SW480 (cell line): ENCODE measurements around the gene FGF22.
"Not testable (repeated sequence)": the region's sequence is repeated elsewhere in the genome, so short reads cannot be mapped to it uniquely, and the experiment has no call there.

Source experiments
- DNase-seq: peaks from one replicate; pipeline ENCODE4 v3.0.0-alpha.2; 2016; ENCODE audit warnings: low spot score

Gene FGF22

GRCh38 chr19:639253-640160, at the start of gene FGF22:
TSS of gene FGF22 (plus strand) at chr19:639879. CDS start at chr19:639926, 47 bp downstream.
- DNase-seq, result peak; percentile 67

DNA sequence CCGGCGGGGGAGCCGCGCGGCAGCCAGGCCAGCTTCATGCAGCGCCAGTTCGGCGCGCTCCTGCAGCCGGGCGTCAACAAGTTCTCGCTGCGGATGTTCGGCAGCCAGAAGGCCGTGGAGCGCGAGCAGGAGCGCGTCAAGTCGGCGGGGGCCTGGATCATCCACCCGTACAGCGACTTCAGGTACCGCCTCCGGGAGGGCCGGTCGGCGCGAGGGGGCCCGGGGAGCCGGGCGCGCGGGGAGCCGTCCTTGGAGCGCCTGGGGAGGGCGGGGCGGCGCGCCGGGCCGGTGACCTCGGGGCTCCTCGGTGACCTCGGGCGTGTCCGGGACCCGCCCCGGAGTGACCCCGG, 49.3 kb upstream of the FGF22 start:
- no peak for DNase-seq

GRCh38 chr19:590750-591098, 49.0 kb upstream of the FGF22 start:
- DNase-seq, result no peak

- no peak for DNase-seq
These were observed 48.4 kb upstream of the FGF22 start for GRCh38 chr19:591099-591958.

- DNase-seq, result no peak
These were observed 47.6 kb upstream of the FGF22 start for GRCh38 chr19:592101-592500.

GRCh38 chr19:593055-593454, 46.6 kb upstream of the FGF22 start:
- DNase-seq, result no peak

- DNase-seq, result no peak
These were observed 46.2 kb upstream of the FGF22 start for GRCh38 chr19:593505-593904.

DNA sequence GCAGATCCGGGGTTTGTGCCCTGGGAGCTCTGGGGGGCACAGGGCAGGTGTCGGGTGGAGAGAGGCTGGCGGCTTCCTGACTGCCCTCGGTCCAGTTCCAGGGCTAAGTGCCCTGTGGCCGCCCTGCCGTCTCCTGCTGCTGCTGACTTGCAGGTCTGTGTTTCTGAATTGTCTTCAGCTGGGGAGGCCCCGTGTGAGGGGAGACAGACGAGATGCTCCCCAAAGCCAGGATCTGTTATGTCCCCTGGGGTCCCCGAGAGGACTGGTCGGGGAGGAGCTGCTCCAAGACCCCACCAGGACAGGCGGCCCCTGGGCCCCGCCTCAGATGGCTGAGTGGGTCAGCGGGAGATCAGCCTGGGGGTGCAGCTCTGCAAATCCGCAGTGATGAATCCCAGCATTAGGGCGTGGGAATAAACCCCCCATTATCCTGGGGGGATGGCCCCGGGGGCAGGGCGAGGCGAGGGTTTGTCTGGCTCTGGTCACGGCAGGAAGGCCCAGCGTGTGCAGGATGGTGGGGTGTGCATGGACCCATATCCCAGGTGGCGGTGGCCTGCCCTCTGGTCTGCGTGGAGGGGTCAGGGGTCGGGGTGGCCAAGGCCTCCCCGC, 45.3 kb upstream of the FGF22 start:
- no peak for DNase-seq

- DNase-seq, result no peak
These were observed 44.1 kb upstream of the FGF22 start for GRCh38 chr19:595326-596262.

- DNase-seq, result no peak
These were observed 43.4 kb upstream of the FGF22 start for GRCh38 chr19:596263-596655.

GRCh38 chr19:597406-598315, 42.0 kb upstream of the FGF22 start:
- no peak for DNase-seq

DNA sequence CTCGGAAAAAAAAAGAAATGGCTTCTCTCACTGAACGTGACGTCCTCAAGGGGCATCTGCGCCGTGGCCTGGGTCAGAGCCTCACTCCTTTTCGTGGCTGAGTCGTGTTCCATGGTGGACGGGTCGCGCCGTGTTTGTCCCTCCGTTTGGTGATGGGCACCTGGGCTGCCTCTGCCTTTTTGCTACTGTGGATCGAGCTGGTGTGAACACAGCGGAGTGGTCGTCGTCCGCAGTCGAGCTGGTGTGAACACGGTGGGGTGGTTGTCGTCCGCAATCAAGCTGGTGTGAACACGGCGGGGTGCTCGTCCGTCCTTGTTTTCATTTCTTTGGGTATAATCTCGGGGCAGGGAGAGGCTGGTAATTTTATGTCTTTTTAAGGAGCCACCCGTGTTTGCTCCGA, 38.4 kb upstream of the FGF22 start:
- DNase-seq, result no peak

GRCh38 chr19:601790-602189, 37.9 kb upstream of the FGF22 start:
- DNase-seq, result no peak

GRCh38 chr19:602391-603301, 37.0 kb upstream of the FGF22 start:
- DNase-seq, result no peak

DNA sequence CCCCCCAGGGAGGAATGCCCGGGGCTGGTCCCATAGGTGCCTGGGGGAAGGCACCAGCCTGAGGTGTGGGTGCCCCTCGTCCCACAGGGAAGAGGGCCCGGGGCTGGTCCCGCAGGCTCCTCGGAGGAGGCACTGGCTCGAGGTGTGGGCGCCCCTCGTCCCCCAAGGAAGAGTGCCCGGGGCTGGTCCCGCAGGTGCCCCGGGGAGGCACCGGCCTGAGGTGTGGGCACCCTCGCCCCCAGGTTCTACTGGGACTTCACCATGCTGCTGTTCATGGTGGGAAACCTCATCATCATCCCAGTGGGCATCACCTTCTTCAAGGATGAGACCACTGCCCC, 36.4 kb upstream of the FGF22 start:
- DNase-seq, result not testable (repeated sequence)

DNA sequence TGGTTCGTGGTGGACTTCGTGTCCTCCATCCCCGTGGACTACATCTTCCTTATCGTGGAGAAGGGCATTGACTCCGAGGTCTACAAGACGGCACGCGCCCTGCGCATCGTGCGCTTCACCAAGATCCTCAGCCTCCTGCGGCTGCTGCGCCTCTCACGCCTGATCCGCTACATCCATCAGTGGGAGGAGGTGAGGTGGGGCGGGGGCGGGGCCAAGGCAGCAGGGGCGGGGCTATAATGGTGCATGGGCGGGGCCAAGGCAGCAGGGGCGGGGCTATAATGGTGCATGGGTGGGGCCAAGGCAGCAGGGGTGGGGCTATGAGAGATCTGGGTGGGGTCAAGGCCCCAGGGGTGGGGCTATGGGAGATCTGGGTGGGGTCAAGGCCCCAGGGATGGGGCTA, 35.9 kb upstream of the FGF22 start:
- DNase-seq, result not testable (repeated sequence)

DNA sequence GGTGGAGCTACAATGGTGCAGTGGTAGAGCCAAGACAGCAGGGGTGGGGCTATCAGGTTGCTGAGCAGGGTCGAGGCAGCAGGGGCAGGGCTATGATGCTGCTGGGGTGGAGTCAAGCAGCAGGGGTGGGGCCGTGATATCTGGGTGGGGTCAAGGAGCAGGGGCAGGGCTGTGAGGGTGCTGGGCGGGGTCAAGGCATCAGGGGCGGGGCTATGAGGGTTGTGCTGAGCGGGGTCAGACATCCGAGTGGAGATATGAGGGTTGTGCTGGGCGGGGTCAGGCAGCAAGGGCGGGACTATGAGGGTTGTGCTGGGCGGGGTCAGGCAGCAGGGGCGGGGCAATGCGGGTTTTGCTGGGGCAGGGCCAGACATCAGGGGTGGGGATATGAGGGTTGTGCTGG, 35.3 kb upstream of the FGF22 start:
- no peak for DNase-seq

DNA sequence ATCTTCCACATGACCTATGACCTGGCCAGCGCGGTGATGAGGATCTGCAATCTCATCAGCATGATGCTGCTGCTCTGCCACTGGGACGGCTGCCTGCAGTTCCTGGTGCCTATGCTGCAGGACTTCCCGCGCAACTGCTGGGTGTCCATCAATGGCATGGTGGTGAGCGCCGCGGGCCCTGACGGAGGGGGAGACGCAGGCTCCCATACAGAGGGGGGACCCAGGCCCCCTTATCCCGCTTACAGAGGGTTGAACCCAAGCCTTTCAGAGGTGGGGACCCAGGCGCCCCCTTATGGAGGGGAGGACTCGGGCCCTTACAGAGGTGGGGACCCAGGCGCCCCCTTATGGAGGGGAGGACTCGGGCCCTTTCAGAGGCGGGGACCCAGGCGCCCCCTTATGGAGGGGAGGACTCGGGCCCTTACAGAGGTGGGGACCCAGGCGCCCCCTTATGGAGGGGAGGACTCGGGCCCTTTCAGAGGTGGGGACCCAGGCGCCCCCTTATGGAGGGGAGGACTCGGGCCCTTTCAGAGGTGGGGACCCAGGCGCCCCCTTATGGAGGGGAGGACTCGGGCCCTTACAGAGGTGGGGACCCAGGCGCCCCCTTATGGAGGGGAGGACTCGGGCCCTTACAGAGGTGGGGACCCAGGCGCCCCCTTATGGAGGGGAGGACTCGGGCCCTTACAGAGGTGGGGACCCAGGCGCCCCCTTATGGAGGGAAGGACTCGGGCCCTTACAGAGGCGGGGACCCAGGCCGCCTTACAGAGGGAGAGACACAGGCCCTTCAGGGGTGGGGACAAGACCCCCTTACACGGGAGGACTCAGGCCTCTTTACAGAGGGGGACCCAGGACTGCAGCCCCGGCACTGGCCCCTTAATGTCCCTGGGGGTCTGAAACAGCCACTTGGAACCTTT, 34.4 kb upstream of the FGF22 start:
- DNase-seq, result not testable (repeated sequence)
